Hematopoietic multipotent progenitor cell treated with erythropoietin and hydrocortisone succinate and interleukin-3 and kit ligand, for 8 days (in vitro differentiated cells): Measurements from ENCODE around the gene MAPK8IP2.
"Not testable (repeated sequence)": the region's sequence is repeated elsewhere in the genome, so short reads cannot be mapped to it uniquely, and the experiment has no call there.

Experiments used
- DNase-seq: peaks from one replicate; pipeline ENCODE4 v3.0.0-alpha.2; 2015

Gene MAPK8IP2

DNA sequence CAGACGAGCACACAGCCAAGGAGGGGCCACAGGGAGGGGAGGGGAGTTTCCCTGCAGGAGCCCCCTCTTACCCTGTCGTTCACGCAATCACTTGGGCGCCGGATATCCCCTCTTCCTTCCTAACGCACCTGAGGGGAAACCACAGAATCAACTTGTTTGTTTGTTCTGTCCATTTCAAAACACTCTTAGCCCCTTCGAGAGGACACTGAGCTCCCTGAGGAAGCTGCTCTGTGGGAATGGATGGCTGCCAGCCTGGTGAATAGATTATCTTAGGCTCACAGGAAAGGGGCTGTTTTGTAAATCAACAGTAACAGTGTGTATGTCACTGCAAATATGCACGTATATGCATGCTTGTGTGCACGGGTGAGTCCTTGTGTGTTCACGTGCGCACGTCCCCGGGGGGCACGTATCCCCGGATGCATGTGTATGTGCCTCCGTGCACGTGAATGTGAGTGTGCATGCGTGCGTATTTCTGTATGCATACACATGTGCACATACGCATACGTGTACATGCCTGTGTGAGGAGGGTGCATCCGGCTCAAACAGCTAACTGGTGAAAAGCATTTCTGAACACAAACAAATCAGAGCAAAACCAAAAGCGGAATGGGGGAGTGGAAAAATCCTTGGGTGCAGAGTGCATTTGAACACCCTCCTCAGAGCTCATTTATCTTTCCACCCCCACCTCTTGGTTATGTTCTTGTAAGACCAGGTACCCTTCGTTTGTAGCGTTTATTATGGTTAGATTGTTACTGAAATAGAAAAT is 20.2 kb downstream of the MAPK8IP2 start:
- DNase-seq = no peak

DNA sequence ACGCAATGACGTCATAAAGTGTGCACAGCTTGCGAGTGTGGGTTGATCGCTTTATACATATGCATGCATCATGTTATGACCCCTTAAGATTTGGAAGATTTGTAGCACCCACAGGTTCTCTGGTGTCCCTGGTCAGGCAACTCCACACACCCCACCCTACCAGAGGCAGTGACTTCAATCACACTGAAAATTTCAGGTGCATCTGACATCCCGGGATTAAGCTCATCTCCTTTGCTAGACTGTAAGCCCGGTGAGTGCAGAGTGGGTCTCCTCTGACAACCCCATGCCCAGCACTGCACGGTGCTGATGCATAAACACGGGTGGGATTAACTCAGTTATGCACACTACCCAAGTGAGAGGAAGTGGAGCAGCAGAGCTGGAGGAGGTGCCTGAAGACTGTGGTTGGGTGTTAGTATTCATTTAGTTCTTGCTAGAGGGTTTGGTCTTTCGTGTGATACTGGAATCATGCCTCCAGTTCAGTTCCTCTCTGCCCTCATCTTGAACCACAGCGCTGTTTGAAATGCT is 20.8 kb downstream of the MAPK8IP2 start:
- DNase-seq = peak; percentile 34

DNA sequence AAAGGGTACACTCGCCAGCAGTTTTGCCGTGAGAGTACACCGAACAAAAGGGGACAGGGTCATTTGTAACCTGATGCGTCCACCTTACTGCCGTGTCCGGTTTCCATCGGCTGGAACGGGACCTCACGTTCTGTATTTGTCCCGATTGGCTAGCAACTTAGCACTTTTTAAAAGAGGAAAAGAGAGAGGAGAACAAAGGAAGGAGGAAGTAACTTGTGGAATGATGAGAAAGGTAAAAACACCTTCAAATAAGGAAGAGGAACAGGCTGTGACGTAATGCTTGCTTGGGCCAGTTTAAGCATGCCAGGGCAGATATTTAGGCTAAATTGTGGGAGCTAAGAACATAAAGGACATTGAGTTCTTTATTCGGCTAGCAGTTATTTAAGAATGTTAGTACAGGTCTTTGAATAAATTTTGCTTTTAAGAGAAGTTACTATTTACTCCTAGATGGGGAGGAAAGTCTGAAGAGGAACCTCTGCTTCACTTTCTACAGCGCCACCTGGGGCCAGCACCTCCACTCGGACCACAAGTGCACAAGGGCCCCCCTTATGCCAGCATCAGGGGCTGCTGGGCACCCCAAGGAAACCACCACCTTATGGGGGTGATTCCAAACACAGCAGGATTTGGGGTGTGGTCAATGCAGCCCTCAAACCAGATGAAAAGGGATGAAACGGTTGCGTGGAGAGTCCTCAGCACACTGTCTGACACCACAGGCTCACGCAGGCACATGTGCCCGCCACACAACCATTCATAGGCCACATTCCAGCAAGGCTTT is 21.5 kb downstream of the MAPK8IP2 start:
- peak; percentile 14 for DNase-seq

DNA sequence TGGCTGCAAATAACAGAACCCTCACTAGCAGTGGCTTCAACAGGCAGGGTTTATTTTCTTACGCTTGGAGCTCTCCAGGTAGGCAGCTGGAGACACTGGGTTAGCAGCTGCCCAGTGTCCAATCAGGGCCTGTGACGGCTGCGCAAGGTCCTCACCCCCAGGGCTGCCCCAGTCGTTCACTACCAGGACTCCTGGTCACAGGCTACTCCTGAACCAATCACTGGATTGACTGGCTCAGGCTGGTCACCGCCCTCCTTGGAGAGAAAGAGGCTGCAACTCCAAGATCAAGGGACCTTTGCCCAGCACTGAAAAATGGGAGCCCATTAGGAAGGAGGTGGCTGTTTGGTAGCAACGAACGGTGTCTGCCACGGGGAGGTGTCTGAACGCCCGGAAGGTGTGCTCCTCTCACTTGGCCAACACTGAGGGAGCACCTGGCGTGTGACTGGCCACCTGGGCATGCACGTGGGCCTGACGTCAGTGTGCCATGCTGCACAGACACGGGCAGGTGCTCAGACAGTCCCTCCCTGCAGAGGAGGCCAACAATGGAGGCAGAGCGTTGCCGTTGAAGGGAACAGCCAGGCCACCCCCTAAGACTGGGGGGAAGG is 22.2 kb downstream of the MAPK8IP2 start:
- DNase-seq = no peak

DNA sequence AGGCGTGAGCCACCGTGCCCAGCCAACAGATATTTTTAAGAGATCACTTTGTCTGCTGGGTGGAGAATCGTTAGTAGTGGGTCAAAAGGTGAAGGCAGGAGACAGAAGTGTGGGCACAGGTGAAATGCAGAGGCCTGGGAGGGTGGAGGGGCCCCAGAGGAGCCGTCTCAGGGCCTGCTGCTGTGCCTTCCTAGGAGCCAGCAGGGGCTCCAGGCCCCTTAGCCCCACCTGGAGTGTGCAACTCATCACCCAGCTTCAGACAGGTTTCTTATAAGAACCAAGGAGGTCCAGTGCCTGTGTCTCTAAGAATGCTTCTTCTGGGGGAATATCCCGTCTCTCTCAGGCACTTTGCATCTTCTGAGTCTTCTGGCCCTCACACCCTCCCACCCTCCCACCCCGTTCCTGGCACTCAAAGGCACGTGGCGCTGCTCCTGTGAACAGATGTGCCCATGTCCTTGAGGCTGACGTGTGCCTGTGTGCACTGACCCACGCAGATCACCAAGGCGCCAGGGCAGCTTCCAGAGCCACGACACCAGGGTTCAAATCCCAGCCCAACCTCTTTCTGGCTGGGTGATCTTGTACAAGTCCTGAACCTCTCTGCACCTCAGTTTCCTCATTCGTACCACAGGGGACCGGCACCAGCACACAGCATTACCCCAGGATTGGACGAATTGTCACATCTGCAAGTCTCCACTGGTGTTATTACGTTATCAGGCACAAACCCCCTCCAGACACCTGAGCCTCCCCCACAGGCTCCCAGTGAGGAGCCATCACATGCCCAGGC is 23.9 kb downstream of the MAPK8IP2 start:
- DNase-seq = no peak

DNA sequence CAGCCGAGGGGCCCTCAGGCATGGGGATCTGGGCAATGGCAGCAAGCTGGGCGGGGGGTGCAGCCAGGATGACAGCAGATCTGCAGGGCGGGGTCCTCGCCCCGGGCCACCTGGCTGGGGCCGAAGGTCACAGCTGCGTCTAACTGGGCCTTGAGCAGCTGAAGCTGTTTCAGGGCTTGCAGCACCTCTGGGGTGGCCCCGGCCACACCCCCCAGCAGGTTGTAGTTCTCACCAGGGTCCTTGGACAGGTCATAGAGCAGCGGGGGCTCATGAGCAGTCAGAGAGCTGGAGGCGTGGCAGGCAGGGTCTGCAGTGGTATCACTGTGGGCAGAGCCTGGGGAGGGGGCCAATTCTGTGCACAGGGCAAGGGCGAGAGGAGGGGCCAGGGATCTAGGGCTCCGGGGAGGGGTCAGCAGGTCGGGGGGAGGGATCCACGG is 24.6 kb downstream of the MAPK8IP2 start:
- DNase-seq = no peak

DNA sequence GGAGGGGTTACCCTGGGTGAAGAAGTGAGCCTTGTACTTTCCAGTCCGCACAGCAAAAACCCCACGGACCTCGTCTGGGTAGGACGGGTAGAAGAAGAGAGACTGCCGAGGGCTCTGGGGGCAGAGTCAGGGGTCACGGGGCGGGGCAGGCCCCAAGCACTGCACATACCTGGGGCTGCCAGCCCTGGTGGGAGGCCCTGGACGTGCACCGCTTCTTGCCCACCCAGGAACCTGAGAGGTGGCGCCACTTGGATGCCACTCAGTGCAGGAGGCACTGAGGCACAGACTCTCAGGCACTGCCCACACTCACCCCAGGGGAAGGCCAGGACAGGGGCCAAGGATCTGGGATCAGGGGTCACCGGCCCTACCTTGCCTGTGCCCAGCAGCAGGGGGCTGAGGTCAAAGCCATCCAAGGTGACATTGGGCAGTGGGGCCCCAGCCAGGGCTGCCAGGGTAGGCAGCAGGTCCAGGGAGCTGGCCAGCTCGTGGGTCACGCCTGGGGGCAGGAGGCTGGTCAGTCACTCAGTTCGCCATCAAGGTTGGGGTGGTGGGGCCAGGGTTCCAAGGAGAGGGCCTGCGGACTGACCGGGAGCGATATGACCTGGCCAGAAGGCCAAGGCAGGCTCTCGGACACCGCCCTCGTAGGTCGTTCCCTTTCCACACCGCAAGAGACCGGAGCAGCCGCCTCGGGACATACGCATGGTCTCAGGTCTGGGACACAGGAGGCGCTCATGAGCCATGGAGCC is 25.1 kb downstream of the MAPK8IP2 start:
- DNase-seq = no peak

DNA sequence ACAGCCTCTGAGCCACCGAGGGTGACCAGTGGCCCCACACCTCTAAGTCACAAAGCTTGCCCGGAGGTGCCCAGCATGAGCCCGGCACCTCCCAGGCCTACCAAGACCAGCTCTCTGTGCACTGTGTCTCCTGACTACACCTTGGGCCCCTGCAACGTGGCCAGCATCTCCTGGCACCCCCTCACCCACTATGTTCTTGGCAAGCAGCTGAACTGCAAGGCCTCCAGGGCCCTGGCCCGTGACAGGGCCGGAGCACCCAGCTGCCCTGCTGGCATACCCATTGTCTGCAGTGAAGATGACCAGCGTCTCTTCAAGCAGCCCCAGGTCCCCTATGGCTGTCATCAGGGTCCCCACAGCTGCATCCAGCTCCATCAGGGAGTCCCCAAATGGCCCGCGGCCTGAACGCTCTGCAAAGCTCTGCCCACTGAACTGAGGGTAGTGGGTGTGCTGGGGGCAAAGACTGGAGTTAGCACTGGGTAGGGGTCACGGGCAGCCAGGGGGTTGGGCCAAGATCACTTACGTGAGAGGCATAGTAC is 25.8 kb downstream of the MAPK8IP2 start:
- DNase-seq = no peak

DNA sequence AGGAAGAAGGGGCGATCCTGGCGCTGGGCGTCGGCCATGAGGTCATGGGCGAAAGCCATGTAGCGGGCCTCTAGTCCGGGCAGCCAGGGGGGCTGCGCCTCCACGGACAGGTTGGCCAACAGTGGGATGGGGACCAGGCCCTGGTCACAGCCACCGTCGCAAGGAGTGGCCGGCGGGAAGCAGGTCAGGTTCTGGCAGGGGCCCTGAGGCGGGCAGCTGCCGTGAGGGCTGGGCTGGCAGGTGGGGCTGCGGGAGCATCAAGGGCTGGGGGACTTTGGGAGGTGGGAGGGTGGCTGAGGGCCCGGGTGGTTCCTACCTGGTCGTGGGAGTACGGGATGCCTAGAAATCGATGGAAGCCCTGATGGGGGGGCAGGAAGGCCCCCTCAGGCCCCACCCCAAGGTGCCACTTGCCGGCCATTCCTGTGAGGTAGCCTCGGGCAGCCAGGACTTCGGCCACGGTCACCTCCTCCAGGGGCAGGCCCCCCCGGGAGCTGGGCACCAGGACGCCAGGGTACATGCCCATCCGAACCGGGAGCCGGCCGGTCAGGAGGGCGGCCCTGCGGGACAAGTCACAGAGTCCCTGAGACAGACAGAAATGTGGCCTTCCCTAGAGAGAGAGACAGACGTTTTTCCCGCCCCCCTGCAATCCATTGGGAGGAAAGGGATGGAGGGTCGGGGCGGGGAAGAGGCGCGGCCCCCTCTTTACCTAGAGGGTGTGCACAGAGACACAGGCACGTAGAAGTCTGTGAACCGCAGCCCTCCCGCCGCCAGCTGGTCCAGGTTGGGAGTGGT is 26.5 kb downstream of the MAPK8IP2 start:
- no peak for DNase-seq

DNA sequence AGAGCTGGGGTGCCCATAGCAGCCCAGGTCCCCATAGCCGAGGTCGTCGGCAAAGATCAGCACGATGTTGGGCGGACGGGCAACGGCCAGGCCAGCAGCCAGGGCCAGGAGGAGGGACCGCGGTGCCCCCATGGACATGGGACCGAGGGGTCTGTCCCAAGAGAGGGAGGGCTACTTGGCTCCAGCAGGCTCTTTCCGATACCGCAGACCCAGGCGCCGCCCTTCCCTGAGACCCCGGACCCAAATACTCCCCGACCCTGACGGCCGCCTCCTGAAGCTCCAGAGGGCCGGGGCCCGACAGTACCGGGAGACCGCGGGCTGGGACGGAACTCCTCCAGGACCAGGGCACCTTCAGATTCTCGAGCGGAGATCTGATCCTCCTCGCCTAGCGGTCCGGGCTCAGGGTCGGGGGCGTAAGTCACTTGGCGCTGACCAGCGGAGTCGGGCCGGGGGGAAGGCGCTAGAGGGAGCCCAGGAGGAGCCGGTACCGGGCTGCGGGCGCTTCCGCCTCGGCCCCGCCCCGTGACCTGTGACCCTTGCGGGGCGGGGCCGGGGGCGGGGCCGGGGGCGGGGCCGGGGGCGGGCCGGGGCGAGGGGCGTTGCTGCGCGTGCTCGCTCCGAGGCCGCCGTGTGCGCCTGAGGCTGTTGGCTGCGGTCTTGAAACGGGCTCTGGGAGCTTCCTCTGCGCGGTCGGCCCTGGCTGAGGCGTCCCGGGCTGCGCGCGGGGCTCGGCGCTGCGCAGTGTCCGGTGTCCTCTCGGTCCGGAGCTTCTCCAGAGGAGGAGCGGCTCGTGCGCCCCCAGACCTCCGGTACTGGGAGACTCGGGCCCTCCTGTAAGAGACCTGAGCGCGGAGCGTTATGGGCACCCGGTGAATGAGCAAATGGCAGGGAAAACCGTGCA is 27.3 kb downstream of the MAPK8IP2 start, which contains the start of gene ARSA:
TSS of gene ARSA (minus strand) at position 511 of the 901 bp plus-strand sequence. CDS start at position 138, 373 bp downstream.
- DNase-seq = peak; percentile 78

DNA sequence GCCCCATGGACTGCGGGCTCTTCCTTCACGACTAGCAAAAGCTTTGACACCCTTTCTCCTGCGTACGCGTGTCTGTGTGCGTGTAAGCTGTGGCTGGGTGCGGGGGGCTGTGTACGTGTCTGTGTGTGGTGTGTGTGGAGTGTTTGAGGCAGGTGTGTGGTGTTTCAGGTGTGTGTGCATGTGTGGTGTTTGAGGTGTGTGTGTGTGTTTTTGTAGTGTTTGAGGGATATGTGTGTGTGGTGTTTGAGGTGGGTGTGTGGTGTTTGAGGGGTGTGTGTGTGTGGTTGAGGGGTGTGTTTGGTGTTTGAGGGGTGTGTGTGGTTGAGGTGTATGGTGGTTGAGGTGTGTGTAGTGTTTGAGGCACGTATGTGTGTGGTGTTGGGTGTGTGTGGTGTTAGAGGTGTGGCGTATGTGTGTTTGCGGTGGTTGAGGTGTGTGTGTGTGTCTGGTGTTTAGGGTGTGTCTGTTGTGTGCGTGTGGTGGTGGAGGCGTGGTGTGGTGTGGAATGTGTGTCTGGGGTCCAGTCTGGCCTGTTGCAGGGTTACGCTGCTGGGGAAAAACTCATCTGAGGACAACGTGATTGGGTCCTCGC is 28.0 kb downstream of the MAPK8IP2 start:
- DNase-seq = no peak

DNA sequence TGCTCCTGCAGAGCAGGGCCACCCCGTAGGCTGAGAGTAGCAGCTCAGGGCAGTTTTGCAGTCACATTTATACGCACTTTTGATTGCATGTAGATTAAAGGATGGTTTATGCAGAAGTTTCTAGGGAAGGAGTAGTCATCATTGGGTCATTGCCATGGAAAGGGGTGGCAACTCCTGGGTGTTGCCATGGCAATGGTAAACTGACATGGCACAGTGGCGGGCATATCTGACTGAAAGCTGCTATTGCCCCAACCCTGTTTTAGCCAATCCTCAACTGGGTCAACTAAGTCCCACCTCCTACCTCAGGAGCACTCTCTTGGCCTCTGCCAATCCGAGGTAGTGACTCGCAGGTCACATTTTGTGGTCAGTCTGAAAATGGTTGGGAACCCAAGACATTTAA is 29.8 kb downstream of the MAPK8IP2 start:
- DNase-seq = peak; percentile 65

DNA sequence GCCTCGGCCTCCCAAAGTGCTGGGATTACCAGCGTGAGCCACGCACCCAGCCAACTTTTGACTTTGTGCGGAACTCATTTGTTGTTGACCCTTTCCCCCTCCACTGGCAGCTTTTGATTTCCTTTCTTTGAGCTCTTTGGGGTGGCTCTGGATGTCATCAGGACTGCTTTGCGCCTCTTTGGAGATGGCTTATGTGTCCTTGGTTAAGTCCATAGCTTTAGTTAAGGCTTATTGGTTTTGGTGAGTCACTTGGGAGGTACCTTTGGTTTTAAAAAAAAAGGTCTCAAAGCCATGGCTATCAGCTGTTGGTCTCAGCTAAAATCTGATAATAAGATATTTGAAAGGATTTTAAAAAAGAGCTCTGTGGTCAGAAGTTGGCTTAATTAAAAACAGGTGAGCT is 32.5 kb downstream of the MAPK8IP2 start:
- no peak for DNase-seq

DNA sequence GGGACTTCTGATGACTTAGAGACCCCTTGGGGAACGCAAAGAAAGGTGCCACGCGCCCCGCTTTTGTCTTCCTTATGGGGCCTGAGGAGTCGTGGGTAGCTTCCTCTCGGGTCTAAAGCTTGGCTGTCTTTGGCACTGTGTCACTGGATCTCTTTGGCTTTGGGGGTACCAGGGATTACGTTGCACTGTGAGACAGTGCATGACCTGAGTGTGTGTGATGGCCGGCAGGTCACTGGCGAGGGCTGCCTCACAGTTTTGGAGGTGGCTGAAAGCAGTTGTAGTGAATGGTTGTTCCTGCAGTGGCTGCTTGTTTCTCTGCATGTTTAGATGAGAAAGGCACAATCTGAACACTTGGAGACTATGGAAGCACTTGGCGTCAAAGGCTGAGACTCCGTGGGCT is 33.2 kb downstream of the MAPK8IP2 start:
- DNase-seq = no peak

DNA sequence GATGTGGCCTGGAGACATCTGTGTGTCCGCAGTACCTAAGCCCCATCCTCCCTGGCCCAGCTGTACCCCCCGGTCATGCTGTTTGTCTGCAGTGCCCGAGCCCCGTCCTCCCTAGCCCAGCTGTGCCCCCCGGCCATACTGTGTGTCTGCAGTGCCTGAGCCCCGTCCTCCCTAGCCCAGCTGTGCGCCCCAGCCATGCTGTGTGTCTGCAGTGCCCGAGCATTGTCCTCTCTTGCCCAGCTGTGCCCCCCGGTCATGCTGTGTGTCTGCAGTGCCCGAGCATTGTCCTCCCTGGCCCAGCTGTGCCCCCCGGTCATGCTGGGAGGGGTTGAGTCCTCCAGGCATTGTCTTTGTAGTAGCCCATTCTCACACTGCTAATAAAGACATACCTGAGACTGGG is 35.0 kb downstream of the MAPK8IP2 start:
- DNase-seq = no peak

DNA sequence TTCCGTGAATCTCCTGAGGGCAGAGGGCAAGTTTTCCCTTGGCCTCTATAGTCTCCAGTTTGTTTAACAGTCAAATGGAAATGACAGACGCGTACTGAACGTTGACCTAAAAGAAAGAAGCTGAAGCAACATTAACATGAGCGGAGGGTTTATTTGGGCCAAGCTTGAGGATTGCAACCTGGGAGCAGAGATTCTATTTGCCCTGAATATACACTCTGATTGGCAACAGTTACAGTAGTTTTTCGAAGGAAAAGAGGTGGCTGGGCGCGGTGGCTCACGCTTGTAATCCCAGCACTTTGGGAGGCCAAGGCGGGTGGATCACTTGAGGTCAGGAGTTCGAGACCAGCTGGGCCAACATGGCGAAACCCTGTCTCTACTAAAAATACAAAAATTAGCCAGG is 39.7 kb downstream of the MAPK8IP2 start:
- DNase-seq = not testable (repeated sequence)

DNA sequence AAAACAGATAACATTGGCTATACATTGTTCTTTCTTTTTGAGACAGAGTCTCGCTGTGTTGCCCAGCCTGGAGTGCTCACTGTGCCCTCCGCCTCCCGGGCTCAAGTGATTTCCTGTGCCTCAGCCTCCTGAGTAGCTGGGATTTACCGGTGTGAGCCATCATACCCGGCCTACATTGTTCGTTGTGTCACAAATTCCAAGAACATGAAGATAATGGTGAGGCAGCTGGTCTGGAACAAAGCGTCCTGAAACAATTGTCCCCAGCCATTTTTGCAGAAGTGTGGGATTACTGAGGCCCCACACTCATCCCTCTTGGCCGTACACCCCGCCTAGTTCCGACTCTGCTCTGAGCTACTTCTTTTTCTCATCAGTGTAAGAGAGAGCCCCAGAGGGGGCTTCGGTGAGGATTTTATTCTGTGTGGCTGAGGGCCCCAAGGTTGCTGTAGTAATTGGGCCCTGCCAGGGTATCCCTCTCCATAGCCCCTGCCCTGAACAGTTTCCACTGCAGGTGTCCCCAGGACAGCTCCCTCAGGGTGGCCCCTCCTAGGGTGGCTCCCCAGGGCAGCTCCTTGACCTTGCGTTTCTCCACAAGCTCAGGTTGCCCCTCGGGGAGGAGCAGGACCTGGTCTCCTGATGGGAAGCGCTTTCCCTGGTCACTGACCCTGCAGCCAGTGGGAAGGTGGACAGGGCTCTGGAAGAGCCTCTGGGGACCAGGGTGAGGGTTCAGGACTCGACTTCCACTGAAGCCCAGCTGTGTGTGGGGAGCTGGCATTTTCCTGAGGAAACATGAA is 40.5 kb downstream of the MAPK8IP2 start:
- no peak for DNase-seq
